Bone marrow (tissue), 2 donors: Measurements from ENCODE around the gene BTBD19.
"Not testable (repeated sequence)": the region's sequence is repeated elsewhere in the genome, so short reads cannot be mapped to it uniquely, and the experiment has no call there.

Source experiments
- DNase-seq, 2 donors: peaks; one replicate each; lab custom pipeline; 2025; lab: John Stamatoyannopoulos, UW

Gene BTBD19

DNA sequence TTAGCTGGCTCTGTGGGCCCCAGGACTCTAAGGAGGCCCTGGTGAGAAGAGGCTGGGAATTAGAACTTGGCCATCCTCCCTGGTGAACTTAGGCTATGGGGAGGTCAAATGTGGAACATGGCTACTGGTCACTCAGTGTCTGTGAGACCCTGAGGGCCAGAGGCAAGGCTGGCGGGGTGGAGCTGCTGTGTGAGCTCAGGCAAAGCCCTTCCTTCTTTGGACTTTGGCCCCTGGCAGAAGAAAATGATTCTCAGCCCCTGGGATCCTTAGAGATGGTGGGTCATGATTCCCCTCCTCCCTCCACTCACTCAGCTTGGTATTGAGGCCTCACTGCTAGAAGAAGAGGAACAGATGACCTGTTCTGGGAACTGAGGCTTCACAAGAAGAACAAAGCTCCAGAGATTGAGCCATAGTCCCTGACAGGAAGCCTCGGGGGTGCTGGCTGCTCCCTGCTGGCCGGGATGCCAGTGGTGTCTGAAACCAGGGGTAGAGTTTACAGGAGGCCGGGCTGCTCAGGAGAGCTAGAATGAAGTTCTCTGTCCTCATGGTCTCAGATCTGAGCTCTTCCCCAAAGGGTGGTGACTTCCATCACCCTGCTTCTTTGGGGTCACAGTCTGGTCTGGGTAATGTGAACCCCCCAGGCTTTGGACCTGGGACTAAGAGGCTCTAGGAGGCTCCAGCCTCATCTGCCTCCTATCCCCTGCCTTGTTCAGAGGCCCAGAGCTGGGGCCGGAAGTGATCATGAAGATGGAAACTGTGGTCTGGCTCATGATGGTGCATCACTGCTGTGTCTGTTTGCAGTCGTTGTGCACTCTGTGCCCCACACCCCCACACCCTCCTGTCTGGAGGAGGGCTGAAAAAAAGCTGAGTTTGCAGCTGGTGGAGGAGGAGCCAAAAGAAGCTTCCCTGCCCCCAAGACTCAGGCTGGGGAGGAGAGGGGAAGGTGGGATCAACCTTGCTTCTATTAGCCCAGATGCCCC, 905 bp downstream of the BTBD19 start:
- peak; percentile 48 to 86 for DNase-seq

DNA sequence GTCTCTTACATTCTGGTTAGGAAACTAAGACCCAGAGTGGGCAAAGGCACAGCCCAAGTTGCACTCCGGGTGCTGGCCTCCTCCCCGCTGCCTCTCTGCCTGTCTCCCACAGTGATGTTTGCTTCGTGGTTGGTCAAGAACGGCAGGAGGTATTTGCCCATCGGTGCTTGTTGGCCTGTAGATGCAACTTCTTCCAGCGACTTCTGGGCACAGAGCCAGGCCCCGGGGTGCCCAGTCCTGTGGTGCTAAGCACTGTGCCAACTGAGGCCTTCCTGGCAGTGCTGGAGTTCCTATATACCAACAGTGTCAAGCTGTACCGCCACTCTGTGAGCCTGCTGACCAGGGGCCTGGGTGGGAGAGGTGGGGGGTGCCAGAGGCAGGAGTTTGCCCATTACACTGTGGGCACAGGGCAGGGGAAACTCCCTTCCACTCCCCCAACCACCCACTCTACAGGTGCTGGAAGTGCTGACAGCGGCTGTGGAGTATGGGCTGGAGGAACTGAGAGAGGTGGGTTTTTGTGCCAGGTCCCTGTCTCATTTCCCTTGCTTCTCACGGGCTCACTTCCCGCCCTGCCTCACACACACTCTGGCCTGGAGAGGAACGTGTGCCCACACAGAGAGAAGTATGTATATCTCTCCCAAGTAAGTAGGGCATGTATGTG, 1.9 kb downstream of the BTBD19 start:
- DNase-seq, result no peak

DNA sequence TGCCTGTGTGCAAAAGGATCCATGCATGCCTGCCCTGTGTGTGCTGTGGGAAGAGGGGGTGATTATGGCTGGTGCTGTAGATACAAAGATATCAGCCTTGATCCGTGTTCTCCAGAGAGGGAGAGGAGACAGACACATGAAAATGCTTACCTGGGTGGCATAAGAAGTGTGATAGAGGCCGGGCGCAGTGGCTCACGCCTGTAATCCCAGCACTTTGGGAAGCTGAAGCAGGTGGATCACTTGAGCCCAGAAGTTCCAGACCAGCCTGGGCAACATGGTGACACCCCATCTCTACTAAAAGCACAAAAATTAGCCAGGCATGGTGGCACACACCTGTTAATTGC, 2.4 kb downstream of the BTBD19 start:
- not testable (repeated sequence) for DNase-seq

DNA sequence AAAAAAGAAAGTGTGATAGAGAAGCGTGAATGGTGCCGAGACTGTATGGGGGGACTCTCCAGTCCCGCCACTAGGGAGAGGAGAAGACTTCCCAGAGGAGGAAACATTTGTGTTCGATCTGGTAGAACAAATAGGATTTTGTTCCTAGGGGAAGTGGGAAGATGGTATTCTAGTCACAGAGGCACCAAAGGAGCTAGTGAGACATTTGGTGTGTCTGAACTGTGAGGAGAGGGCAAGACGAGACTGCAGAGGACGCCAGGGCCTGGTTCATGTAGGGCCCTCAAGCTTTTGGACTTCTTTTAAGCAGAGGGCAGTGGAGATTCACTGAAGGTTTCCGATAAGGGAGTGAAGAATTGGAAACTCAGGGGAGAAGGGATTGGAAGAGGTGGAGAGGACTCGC, 2.9 kb downstream of the BTBD19 start:
- no peak for DNase-seq

DNA sequence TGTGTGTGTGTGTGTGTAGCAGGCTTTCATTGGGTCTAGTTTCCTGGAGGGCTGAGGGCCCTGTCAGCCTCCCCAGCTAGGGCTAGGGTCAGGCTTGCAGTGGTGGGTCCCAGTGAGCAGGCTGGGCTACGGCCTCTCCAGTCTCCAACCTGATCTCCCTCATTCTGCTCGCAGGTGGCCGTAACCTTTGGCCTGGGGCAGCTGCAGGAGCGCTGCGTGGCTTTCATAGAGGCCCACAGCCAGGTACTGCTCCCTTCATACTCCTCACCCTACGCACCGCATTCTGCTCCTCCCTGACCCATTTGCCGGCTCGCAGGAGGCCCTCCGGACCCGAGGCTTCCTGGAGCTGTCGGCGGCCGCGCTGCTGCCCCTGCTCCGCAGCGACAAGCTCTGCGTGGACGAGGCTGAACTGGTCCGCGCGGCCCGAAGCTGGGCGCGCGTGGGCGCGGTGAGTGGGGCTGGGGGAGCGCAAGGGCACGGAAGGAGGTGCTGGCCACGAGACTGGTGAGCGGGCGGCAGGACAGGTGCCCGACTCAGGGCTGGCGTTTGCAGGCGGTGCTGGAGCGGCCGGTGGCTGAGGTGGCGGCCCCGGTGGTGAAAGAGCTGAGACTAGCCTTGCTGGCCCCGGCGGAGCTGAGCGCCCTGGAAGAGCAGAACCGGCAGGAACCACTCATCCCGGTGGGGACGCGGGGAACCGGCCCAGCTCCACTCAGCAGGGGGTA, 4.7 kb downstream of the BTBD19 start:
- no peak for DNase-seq

DNA sequence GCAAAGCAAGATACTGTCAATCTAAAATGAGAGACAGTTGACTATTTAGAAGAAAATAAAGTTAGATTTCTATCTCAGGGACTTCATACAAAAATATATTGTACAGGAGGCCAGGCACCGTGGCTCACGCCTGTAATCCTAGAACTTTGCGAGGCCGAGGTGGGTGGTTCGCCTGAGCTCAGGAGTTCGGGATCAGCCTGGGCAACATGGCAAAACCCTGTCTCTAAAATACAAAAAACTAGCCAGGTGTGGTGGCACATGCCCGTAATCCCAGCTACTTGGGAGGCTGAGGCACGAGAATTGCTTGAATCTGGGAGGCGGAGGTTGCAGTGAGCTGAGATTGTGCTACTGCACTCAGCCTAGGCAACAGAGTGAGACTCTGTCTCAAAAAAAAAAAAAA, 7.6 kb downstream of the BTBD19 start:
- DNase-seq, result not testable (repeated sequence)

DNA sequence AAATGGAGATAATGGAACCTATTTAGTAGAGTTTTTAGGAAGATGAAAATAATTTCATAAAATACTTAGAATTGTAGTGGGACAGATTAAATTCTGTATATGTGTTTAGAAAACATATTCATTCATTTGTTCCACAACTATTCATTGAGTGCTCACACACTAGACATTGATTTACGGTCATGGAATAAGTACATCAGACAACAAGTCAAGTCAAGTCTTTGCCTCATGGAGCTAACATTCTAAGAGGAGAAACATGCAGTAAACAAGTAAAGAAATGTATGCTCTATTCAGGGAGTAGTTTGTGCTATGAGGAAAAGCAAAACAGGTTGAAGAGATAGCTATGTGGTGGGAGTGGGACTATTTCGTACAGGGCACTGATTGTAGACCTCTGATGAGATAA, 9.0 kb downstream of the BTBD19 start:
- DNase-seq, result no peak

DNA sequence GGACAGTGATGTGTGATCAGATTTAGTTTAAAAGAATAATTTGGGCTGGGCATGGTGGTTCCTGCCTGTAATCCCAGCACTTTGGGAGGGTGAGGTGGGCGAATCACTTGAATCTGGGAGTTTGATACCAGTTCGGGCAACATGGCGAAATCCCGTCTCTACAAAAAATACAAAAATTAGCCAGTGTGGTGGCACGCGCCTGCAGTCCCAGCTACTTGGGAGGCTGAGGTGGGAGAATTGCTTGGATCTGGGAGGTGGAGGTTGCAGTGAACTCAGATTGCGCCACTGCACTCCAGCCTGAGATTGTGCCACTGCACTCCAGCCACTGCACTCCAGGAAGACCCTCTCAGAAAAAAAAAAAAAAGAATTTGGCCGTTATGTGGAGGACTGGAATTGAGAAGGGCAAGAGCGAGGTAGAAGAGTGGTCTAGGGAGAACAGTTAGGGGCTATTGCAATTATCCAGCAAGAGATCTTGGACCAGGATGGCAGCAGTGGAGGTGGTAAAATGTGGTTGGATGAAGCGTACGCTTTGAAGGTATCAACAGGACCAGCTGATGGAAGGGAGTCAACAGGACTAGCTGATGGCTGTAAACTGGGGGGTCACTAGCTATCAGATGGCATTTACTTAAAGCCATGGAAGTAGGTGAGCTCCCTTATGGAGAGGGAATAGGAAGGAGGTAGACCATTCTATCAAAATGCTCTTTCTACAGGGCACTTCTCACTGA, 9.6 kb downstream of the BTBD19 start:
- no peak for DNase-seq

DNA sequence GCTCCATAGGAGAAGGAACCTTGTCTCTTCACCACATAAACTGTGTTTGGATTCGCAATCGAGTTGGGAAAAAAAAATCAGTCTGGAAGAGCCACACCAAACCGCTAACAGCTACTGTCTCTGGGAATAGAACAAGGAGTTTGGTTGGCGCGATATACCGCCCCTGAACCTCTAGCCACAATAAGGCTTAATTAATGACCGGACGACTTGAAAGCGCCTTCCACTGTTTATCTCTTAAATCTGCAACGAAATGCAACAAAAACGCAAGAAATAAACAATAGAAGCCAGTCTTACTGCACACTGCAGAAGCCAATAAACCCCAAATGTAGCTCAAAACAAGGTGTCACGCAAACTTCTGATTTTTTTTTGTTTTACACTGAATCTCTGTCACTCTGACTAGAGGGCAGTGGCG, 10.9 kb downstream of the BTBD19 start:
- DNase-seq, result no peak

DNA sequence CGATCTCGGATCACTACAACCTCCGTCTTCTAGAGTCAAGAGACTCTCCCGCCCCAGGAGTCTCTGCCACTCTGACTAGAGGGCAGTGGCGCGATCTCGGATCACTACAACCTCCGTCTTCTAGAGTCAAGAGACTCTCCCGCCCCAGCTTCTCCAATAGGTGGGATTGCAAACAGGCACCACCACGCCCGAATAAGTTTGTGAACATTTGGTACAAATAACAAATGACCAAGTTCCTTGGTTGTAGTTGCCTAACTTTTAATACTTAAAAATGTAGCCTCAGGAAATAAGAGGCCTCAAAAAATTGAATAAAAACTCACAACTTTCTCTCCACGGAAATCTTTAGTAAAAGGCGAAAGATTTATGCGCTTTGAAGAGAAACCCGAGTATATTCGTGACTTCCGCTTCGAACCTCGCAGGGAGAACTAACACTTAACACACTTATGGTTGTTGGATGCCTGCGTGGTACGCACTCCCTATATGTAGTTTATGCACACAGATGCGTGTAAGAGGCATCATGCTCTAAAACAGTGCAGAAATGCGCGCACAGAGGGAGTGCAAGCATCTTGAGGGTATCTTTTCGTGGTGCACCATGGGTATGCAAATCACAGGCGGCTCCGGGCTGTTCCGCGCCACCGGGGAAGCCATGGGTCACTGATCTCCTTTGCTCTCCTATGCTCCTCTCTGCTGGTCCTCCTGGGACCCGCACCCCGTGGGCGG, 11.4 kb downstream of the BTBD19 start:
- peak; percentile 86 to 90 for DNase-seq

DNA sequence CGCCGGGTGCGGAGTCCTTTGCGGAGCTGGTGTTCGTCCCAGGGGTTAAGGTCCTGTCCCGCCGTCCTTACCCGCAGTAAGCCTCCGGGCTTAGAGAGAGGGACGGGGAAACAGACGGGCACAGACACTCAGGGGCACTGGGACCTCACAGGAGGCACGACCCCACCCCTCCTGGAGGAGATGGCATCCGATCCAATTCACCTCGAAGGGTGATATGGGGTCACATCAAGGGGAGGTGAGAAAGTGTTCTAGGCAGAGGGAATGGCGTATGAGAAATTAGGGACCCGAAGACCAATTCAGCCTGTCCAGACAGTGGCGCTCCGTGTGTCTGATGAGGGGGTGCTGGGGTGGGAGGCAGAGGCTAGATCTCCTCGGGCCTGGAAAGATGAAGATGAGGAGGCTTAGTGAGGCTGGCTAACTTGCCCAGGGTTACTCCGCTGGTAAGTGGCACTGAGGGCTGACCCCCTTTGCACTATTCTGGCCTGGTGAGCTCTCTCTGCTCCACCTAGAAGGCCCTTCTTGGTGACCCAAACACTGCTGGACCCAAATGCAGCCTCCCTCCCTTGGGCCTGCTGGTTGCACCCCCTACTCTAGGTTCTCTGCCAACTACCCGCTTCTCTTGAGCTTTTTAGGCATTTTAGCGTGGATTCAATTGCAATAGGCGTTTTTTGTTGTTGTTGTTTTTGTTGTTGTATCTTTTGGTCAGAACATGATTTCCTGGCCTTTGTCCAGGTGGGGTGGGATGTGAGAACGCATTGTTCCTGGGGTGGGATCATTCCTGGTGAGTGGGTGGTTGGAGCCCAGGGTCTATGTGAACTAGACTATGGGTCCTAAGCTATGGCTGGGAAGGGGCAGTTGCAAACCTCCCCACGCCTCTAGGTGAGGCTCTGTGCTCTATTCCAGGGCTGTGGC, 12.3 kb downstream of the BTBD19 start:
- DNase-seq, result peak in 1 of 2 donors; percentile 79

DNA sequence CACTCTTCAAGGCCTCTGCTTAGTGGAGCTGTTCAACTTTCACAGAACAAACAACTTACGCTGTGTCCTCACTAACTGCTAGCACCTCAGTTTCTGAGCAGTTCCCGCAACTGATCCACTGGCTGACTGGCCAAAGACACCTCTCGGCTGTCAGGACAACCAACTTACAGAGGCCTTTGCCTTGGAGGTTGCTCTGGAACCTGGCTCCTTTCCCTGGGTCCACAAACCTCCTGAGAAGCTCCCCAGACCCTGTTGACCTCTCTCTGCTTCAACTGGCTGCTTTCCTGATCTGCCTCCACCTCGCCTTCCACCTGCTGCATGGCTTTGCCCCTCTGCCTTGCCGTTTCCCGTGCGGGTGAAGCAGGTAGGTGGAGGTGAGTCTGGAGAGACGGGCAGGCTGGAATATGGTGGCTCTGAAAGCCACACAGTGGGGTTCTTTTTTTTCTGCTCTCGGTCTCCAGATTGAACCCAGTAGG, 13.0 kb downstream of the BTBD19 start:
- DNase-seq, result no peak

DNA sequence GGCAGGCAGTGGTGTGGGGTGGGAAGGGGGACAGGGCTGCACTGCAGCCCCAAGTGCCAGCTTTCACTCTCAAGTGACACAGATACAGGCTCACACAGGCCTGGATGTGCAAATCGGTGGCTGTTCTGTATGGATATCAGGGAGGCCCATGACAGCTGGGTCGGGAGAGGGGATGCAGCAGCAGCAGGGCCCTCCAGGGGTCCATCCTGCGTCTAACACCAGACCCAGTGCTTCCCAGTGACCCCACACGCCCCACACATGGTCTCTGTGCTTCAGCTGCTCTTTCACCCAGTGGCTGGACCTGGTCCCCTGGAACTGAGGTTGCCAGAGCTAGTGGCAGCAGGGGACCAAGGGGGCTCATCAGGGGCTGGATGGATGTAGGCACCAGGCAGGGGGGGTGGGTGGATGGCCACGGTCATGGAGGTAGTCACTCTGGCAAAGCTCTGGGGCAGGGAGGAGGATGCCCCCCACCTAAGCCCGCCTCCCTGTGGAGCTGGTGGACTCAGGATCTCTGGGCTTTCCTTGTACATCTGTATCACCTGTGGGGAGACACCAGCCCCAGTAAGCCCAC, 13.9 kb downstream of the BTBD19 start:
- no peak for DNase-seq

DNA sequence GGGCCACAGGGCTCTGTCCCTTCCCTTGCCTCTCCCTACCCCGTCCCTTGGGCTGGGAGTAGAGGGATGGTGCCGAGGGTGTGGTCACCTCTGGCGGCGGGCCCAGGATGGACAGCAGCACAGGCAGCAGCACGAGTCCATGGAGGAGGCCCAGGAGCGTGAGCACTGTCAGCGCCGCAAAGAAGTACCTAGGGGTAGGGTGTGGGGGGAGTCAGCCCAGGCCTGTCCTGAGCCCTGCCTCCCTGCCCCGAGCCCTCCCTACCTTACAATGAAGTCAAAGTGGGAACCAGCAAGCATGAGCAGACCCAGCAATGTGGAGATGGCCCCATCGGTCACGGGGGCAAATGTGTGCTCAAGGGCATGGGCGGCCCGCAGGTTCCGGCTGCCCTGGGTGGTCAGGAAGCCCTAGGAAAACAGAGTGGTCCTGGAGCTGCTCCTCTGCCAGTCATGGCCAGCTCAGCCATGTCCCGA, 14.7 kb downstream of the BTBD19 start:
- DNase-seq, result no peak

DNA sequence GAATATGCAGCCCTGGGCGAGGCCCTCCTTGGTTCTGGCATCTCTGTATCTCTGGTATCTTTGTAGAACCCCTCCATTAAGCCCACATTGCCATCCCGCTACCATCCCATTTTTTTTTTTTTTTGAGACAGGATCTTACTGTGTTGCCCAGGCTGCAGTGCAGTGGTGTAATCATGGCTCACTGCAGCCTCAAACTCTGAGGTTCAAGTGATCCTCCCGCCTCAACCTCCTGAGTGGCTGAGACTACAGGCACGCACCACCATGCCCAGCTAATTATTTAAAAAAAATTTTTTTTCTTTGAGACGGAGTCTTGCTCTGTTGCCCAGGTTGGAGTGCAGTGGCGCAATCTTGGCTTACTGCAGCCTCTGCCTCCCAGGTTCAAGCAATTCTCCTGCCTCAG, 16.1 kb downstream of the BTBD19 start:
- not testable (repeated sequence) for DNase-seq

DNA sequence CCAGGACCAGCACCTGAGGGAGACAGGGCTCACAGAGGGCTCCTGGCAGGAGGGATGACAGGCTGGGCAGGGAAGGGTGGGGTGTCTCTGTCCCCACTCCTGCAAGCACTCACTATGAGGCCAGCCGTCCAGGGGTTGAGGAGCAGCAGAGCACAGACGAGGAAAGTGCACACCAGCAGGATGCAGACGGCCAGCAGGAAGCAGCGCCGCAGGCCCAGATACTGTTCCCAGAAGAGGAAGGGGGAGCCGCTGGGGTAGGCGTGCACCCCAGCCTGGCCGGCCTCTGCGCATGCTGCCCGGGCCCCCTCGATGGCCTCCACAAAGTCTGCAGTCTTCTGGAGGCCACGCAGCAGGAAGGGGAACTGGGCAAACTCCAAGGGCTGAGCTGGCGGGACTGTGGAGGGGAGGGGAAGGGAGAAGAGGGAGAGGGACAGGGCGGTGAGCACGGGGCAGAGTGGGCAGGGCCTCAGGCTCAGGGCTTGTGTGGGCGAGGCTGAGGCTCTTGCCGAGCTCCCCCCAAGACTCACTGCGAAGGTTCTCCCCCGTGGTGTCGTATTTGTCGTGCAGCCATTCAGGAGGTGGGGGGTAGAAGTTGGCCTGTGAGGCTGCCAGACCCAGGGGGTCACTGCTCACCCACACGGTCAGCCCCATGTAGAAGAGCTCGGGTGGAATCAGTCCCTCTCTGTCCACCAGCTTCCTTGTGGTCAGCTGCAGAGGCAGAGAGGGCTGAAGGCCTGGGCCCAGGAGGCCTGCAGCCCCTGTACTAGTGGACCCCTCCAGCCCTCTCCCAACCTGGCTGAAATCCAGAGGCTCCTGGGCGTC, 18.3 kb downstream of the BTBD19 start:
- peak; percentile 27 to 75 for DNase-seq

DNA sequence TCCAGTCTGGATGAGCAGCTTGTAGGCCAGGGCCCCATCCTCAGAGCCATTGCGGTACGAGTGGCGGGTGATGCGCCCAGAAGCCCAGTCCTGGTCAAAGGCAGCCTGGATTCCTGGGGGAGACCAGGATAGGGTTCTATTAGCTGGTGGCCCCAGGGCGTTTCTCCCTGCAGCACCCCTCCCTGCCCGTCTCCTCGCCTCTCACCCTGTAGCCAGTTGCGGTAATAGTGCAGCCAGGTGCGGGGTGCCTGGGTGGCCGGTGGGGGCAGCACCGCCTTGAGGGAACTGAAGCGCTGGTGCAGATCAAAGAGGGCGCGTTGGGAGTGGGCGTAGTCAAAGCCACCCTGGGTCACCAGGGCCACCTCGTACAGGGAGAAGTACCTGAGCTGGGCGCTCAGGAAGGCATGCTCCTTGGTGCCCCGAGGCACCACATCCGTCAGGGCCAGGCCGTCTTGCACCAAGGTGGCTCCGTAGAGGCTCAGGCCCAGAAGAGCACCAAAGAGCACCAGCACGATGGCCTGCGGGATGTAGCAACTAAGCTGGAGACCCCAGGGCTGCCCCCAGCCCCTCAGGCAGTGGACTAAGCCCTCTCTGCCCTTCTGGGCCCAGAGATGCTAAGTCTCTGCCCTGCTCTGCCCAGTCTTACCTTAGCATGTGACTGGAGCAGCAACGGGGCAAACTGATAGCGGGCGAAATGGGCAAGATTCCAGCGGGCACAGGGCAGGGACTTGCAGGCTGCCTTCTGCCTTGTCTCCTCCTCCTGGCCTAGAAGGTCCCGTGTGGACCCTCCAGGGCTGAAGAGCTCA, 19.1 kb downstream of the BTBD19 start:
- no peak for DNase-seq
